Adrenal gland (tissue), 12 donors: ENCODE measurements around the gene ZSCAN31. TPM values are rescaled to one million over a fixed set of nuclear protein-coding genes. Genes with fewer than 3 reads are reported as not detected.

Experiments
- DNase-seq, 7 donors: peaks; one replicate each; pipeline ENCODE4 v3.0.0-alpha.2; 2019 to 2020
- H3K27ac ChIP-seq, 5 donors: fragments of 200-600 bp; sonication (generic) in 4 of 5; 1 replicate in 3 of 5; 2 replicates in 2 of 5; pipeline versions ENCODE4 v1.5.1 to v1.8.0; 2016 to 2020; ENCODE audit warnings: mild to moderate bottlenecking in 1 of 5
- H3K27me3 ChIP-seq: fragments of 200-600 bp; 2 replicates; pipeline ENCODE4 v1.8.0; 2021
- H3K36me3 ChIP-seq, 2 donors: fragments of 200-600 bp; replicated peaks in 1 of 2; 1 replicate in 1 of 2; 2 replicates in 1 of 2; pipeline versions ENCODE4 v1.5.1 to v1.8.0; 2018 to 2022
- H3K4me1 ChIP-seq, 2 donors: fragments of 200-600 bp; replicated peaks in 1 of 2; 1 replicate in 1 of 2; 2 replicates in 1 of 2; pipeline versions ENCODE4 v1.5.1 to v1.8.0; 2018 to 2021
- H3K4me3 ChIP-seq, 4 donors: fragments of 200-600 bp; sonication (generic) in 3 of 4; one replicate each; pipeline ENCODE4 v1.5.1; 2016 to 2018
- H3K9me3 ChIP-seq, 3 donors: fragments of 200-600 bp; sonication (generic) in 1 of 3; replicated peaks in 1 of 3; 1 replicate in 2 of 3; 2 replicates in 1 of 3; pipeline versions ENCODE4 v1.5.1 to v1.8.0; 2016 to 2021
- CTCF ChIP-seq, 6 experiments: fragments of 450-650 bp in 4 of 6; fragments of 200-600 bp in 2 of 6; sonication (generic) in 1 of 6; IDR thresholded peaks; 1 replicate in 5 of 6; 2 replicates in 1 of 6; pipeline versions ENCODE4 v1.5.1 to v1.8.0; 2016 to 2021; ENCODE audit warnings: antibody characterized with exemption in 6 of 6, mild to moderate bottlenecking in 2 of 6, moderate library complexity in 1 of 6
- POLR2A ChIP-seq, 2 donors: fragments of 450-650 bp; IDR thresholded peaks; one replicate each; pipeline ENCODE4 v1.6.1; 2017; ENCODE audit warnings: antibody characterized with exemption in 2 of 2, mild to moderate bottlenecking in 2 of 2, moderate library complexity in 1 of 2
- WGBS, 4 donors: extraction: QIAGEN DNeasy Blood & Tissue Kit in 2 of 4; methylation state at CpG; one replicate each; pipeline versions ENCODE4 v1.1.5 to v1.1.7; 2013 to 2017; 5-methylcytosine and 5-hydroxymethylcytosine counted together
- intact Hi-C, 2 donors: fragments of 100-400 bp; cut with DNase I; formaldehyde crosslinking; loops; one replicate each; pipeline versions ENCODE4 v1.14.1 to v1.15.0; 2022 to 2023
- polyA plus RNA-seq, 3 donors: library from polyadenylated mRNA; stranded (reverse); fragments of 200-250 nt in 2 of 3; fragments of 350-450 nt in 1 of 3; fragmentation: Illumina TruSeq in 1 of 3; extraction: RNeasy Lipid Tissue Mini Kit (QIAGEN cat#74804) in 1 of 3; gene quantifications; one replicate each; pipeline ENCODE4 v1.2.3, GENCODE V29; 2013 to 2014
- total RNA-seq, 9 donors: library from RNA; depleted of rRNA in 4 of 9; stranded (reverse); fragments of >200 nt in 4 of 9; fragments of 120-200 nt in 1 of 9; fragmentation: NEBNext Ultra II Directional in 1 of 9; extraction: Animal tissue kit (Norgen Biotek cat#: 25700) in 1 of 9; gene quantifications; one replicate each; pipeline versions ENCODE4 v1.1.0 to v1.2.4, GENCODE V29; 2013 to 2023
- donor health status: healthy with polysubstance abuse.
- donor health status: Bipolar disorder and iron deficiency.
- donor health status: DM: yes; HTN: yes; CAD: no.
- donor health status: DM: no; HTN: no; CAD: no.
- donor health status: DM: no; HTN: no; CAD: no.
- donor health status: DM: yes; HTN: yes; CAD: no.

Gene ZSCAN31
- total and polyA plus RNA-seq, 12 donors = 2.3 to 13.5 (median 7.2) TPM

GRCh38 chr6:28353981-28354676, 18.2 kb upstream of the ZSCAN31 start:
- intact Hi-C loops = loop anchor here (10.0 kb wide), 5 partner anchors 69 to 449 kb away; partner anchors contain the start of genes NKAPL (in 1 of the 2), PGBD1 (in 1 of the 2), ZKSCAN4 (in 1 of the 2) and ZNF165 (in 1 of the 2)
- no peaks in the 10 kb centered on the region for H3K36me3 ChIP-seq
- TF ChIP-seq CTCF (IDR thresholded peaks at IDR 0.05) = no peak
- no peak for TF ChIP-seq POLR2A (IDR thresholded peaks at IDR 0.05)
- no peak overlapping the region for H3K4me3 ChIP-seq
- H3K9me3 ChIP-seq = no peaks in the 10 kb centered on the region
- WGBS, 4 donors = 76 to 88% (median 83%) methylated on average over 11 of the region's 11 CpGs
- peak overlapping the region in 3 of 5 donors; percentile 3 to 95 (median 90) for H3K27ac ChIP-seq
- H3K4me1 ChIP-seq = peaks cover 8 to 26% of the 10 kb centered on the region in 2 donors
- peak; percentile 23 to 81 (median 53) for DNase-seq
- no peaks in the 10 kb centered on the region for H3K27me3 ChIP-seq

- 92 to 93% (median 92%) methylated on average over 3 of the region's 3 CpGs for WGBS, 4 donors
- H3K9me3 ChIP-seq = no peaks in the 10 kb centered on the region
- H3K4me3 ChIP-seq = no peak overlapping the region
- H3K27ac ChIP-seq = peak overlapping the region in 1 of 5 donors; percentile 90
- TF ChIP-seq POLR2A (IDR thresholded peaks at IDR 0.05) (no peak), CTCF (IDR thresholded peaks at IDR 0.05) (no peak)
- no peaks in the 10 kb centered on the region for H3K27me3 ChIP-seq
- H3K36me3 ChIP-seq = no peaks in the 10 kb centered on the region
- no peak for DNase-seq
- H3K4me1 ChIP-seq = peaks cover 8 to 26% of the 10 kb centered on the region in 2 donors
- intact Hi-C loops = loop anchor here (10.0 kb wide), 5 partner anchors 69 to 449 kb away; partner anchors contain the start of genes NKAPL (in 1 of the 2), PGBD1 (in 1 of the 2), ZKSCAN4 (in 1 of the 2) and ZNF165 (in 1 of the 2)
Observed at GRCh38 chr6:28353356-28353755, 17.4 kb upstream of the ZSCAN31 start.

- intact Hi-C loops = loop anchor here (10.0 kb wide), 5 partner anchors 67 to 447 kb away; partner anchors contain the start of genes NKAPL (in 1 of the 2), PGBD1 (in 1 of the 2), ZKSCAN4 (in 1 of the 2) and ZNF165 (in 1 of the 2)
- no peaks in the 10 kb centered on the region for H3K9me3 ChIP-seq
- H3K27me3 ChIP-seq = no peaks in the 10 kb centered on the region
- no peak for DNase-seq
- H3K27ac ChIP-seq = no peak overlapping the region
- 64 to 74% (median 69%) methylated on average over 2 of the region's 2 CpGs for WGBS, 4 donors
- H3K36me3 ChIP-seq = no peaks in the 10 kb centered on the region
- no peak overlapping the region for H3K4me3 ChIP-seq
- TF ChIP-seq CTCF (IDR thresholded peaks at IDR 0.05) (no peak), POLR2A (IDR thresholded peaks at IDR 0.05) (no peak)
- H3K4me1 ChIP-seq = peaks cover 8 to 26% of the 10 kb centered on the region in 2 donors
Observed at GRCh38 chr6:28351493-28351925, 15.6 kb upstream of the ZSCAN31 start.

GRCh38 chr6:28351087-28351486, 15.1 kb upstream of the ZSCAN31 start:
- no peak overlapping the region for H3K27ac ChIP-seq
- 70 to 85% (median 78%) methylated on average over 2 of the region's 2 CpGs for WGBS, 4 donors
- H3K4me1 ChIP-seq = peaks cover 8 to 22% of the 10 kb centered on the region in 2 donors

More at GRCh38 chr6:28351087-28351486, 15.1 kb upstream of the ZSCAN31 start:
- Histone ChIP-seq H3K9me3 (no peaks in the 10 kb centered on the region), H3K36me3 (no peaks in the 10 kb centered on the region), H3K4me3 (peak overlapping the region in 1 of 4 donors; percentile 65), H3K27me3 (no peaks in the 10 kb centered on the region)
- TF ChIP-seq CTCF (IDR thresholded peaks at IDR 0.05) (no peak), POLR2A (IDR thresholded peaks at IDR 0.05) (no peak)
- intact Hi-C loops = loop anchor here (10.0 kb wide), 5 partner anchors 66 to 446 kb away; partner anchors contain the start of genes NKAPL (in 1 of the 2), PGBD1 (in 1 of the 2), ZKSCAN4 (in 1 of the 2) and ZNF165 (in 1 of the 2)
- no peak for DNase-seq
